BJ (cell line): ENCODE measurements around the gene NOP58. TPM values are rescaled to one million over a fixed set of nuclear protein-coding genes. Genes with fewer than 3 reads are reported as not detected.
"Not testable (repeated sequence)": the region's sequence is repeated elsewhere in the genome, so short reads cannot be mapped to it uniquely, and the experiment has no call there.

ENCODE experiments used
- CTCF ChIA-PET: fragments of 350-600 bp; formaldehyde crosslinking; extraction: SDS; loops from one replicate; lab custom pipeline; 2021; ENCODE audit warnings: antibody characterized with exemption, inconsistent platforms; lab: Yijun Ruan, JAX
- POLR2A ChIA-PET: fragments of 300-600 bp; sonication (Branson Sonifier 250); formaldehyde crosslinking; extraction: SDS; loops from one replicate; lab custom pipeline; 2021; ENCODE audit warnings: antibody characterized with exemption; lab: Charles Lee
- DNase-seq: peaks from one replicate; pipeline ENCODE4 v3.0.0-alpha.2; 2011; ENCODE audit warnings: low read depth
- H3K27me3 ChIP-seq: 2 replicates; pipeline ENCODE4 v1.6.0; 2011; ENCODE audit warnings: low read length; ENCODE audit not compliant: control insufficient read depth, insufficient read depth
- H3K36me3 ChIP-seq: 2 replicates; pipeline ENCODE4 v1.5.1; 2011; ENCODE audit warnings: low read length; ENCODE audit not compliant: control insufficient read depth, insufficient read depth
- H3K4me3 ChIP-seq: 2 replicates; pipeline ENCODE4 v1.5.1; 2011; ENCODE audit warnings: low read depth, mild to moderate bottlenecking, control low read depth, low read length
- CTCF ChIP-seq: IDR thresholded peaks from 2 replicates; pipeline ENCODE4 v1.5.1; 2011; ENCODE audit warnings: low read depth, mild to moderate bottlenecking, control low read depth, inconsistent platforms, low read length, moderate library complexity; ENCODE audit not compliant: insufficient read depth
- polyA minus RNA-seq: library from RNA; depleted of rRNA, polyadenylated mRNA; stranded (reverse); fragments of >200 nt; gene quantifications from 2 replicates; pipeline ENCODE4 v1.2.3, GENCODE V29; 2011; rRNA and poly(A)+ RNA removed
- polyA plus RNA-seq: library from polyadenylated mRNA; depleted of rRNA; stranded (reverse); fragments of >200 nt; gene quantifications from 2 replicates; pipeline ENCODE4 v1.2.3, GENCODE V29; 2011; rRNA removed

NOP58 gene
- polyA plus RNA-seq (22.3 and 36.1 TPM in 2 replicates), polyA minus RNA-seq (18.0 and 31.1 TPM in 2 replicates)

- POLR2A ChIA-PET: no interaction called here
- CTCF ChIA-PET: no interaction called here
- DNase-seq: peak; percentile 70
- peak within 1 kb of the TSS; percentile 99 for H3K4me3 ChIP-seq
- H3K36me3 ChIP-seq: no peaks in the 10 kb centered on the region
- TF ChIP-seq CTCF: no peak
- H3K27me3 ChIP-seq: no peaks in the 10 kb centered on the region
Measured at GRCh38 chr2:202265467-202266277, at the start of gene NOP58. TSS of gene NOP58 (plus strand) at chr2:202265763. CDS start at chr2:202265942, 179 bp downstream.

GRCh38 chr2:202221873-202222272 is 43.7 kb upstream of the NOP58 start:
- no peak for DNase-seq
- CTCF ChIA-PET: no interaction called here

GRCh38 chr2:202237787-202238233 is 27.8 kb upstream of the NOP58 start:
- no peak for TF ChIP-seq CTCF
- ChIA-PET CTCF (no interaction called here), POLR2A (no interaction called here)
- DNase-seq: no peak
- H3K27me3 ChIP-seq: no peaks in the 10 kb centered on the region
- peak overlapping the region; percentile 65 for H3K4me3 ChIP-seq
- H3K36me3 ChIP-seq: no peaks in the 10 kb centered on the region; the same call in 1 of the 2 replicates

More at GRCh38 chr2:202221873-202222272, 43.7 kb upstream of the NOP58 start:
- POLR2A ChIA-PET: interaction anchor here (0.5 to 0.6 kb wide), 2 partner anchors 8 to 456 kb away, joined by 3 to 8 read pairs; no protein-coding TSS in a partner anchor
- Histone ChIP-seq H3K36me3 (peaks cover 2% of the 10 kb centered on the region; the same call in 1 of the 2 replicates), H3K4me3 (no peak overlapping the region), H3K27me3 (no peaks in the 10 kb centered on the region)
- no peak for TF ChIP-seq CTCF

DNA sequence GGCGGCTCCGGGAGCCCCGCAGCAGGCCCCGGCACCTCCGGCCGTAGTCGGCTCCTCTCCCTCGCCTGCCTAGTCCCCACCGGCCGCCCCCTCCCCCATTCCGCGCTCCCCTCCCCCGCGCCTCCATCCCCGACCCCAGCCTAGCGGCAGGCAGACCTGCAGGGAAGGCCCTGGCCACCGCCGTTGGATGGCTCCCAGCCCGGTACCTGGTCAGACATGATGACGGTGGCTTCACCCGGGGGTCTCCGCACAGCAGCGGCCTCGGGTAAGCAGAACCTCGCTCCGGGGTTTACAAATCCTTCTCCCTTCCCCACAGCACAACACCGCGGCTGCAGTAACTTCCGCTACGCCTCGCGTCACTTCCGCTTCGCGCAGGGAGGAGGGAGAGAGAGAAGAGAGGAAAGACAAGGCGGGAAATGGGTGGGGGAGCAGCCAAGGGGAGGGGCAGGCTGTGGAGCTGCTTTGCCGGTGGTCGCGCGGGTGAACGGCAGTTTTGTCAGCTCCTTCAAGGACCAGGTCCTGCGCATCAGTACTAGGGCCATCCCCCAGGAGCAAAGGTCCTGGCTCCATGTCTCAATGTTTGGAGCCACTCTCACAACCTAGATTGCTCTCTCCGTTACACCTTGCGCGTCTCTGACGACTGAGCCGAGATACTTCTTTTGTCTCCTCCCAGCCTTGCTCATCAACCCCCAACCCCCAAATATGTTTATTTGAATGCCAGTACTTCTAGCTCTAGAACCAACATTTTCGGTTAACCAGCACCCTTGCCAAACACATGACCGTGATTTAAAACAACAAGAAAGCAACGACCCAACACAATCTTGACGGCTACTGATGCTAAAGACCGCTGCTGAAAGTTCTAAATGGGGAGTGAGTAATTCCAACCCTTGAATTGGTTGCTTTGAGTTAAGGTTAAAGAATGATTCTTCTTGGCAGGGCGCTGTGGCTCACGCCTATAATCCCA is 27.0 kb upstream of the NOP58 start, which contains the start of gene SUMO1:
Gene SUMO1 (minus strand): TSS at position 364 of the 964 bp plus-strand sequence. CDS start 146 bp downstream, at position 218.
- peak within 1 kb of the TSS; percentile 65 for H3K4me3 ChIP-seq
- CTCF ChIA-PET: interaction anchor here (1.4 kb wide), 1 partner anchor 9 kb away, joined by 3 read pairs; no protein-coding TSS in a partner anchor
- TF ChIP-seq CTCF: no peak
- DNase-seq: peak; percentile 40
- no peaks in the 10 kb centered on the region for H3K27me3 ChIP-seq
- POLR2A ChIA-PET: no interaction called here
- H3K36me3 ChIP-seq: no peaks in the 10 kb centered on the region; the same call in 1 of the 2 replicates

DNA sequence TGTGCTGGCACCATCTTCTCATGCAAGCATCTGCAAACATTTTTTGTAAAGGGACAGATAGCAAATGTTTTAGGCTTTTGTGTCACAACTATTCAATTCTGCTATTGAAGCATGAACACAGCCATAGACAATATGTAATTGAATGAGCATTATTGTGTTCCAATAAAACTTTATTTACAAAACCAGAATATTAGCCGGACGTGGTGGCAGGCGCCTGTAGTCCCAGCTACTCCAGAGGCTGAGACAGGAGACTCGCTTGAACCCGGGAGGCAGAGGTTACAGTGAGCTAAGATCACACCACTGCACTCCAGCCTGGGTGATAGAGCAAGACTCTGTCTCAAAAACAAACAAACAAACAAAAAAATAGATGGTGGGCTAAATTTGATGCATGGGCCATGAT is 17.9 kb upstream of the NOP58 start:
- H3K36me3 ChIP-seq, CTCF ChIA-PET, POLR2A ChIA-PET, H3K27me3 ChIP-seq, H3K4me3 ChIP-seq, DNase-seq: not testable (repeated sequence)
